ENCODE measurements around the gene TRABD2A. TPM values are rescaled to one million over a fixed set of nuclear protein-coding genes. Genes with fewer than 3 reads are reported as not detected.

The TRABD2A gene
- total RNA-seq, 2 experiments from 2014 or later = 71.9 to 73.2 TPM

DNA sequence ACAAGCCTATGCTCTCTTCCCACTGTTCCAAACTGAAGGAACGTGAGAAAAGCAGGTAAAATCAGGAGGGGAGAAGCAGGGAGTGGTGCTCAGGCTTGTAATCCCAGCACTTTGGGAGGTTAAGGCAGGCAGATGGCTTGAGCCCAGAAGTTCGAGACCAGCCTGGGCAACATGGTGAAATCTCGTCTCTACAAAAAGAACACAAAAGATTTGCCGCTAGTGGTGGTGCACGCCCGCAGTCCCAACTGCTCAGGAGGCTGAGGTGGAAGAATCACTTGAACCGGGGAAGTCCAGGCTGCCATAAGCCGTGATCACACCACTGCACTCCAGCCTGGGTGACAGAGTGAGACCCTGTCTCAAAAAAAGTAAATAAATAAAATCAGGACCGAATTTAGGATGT is 23.3 kb upstream of the TRABD2A start:
- peaks cover 2% of the 10 kb centered on the region for H3K27me3 Mint-ChIP-seq (ENCODE audit: low read depth)
- ATAC-seq = no peak
- peaks cover 47% of the 10 kb centered on the region for H3K36me3 Mint-ChIP-seq (ENCODE audit: low read depth)
- POLR2A ChIA-PET = interaction anchor here (0.6 to 5.1 kb wide), 7 partner anchors 13 to 461 kb away, joined by 3 to 90 read pairs (median 35); partner anchors contain the start of gene TRABD2A
- no peaks in the 10 kb centered on the region for H3K9me3 Mint-ChIP-seq (ENCODE audit: insufficient read depth)
- H3K4me1 Mint-ChIP-seq (ENCODE audit: low read depth) = peaks cover 71% of the 10 kb centered on the region
- H3K27ac Mint-ChIP-seq = peak overlapping the region; percentile 94
- DNase-seq = no peak
- CTCF ChIA-PET = interaction anchor here (1.0 to 16.2 kb wide), 4 partner anchors 8 to 20 kb away, joined by 3 to 222 read pairs (median 4); no protein-coding TSS in a partner anchor
- peak overlapping the region; percentile 93 for H3K4me3 Mint-ChIP-seq

DNA sequence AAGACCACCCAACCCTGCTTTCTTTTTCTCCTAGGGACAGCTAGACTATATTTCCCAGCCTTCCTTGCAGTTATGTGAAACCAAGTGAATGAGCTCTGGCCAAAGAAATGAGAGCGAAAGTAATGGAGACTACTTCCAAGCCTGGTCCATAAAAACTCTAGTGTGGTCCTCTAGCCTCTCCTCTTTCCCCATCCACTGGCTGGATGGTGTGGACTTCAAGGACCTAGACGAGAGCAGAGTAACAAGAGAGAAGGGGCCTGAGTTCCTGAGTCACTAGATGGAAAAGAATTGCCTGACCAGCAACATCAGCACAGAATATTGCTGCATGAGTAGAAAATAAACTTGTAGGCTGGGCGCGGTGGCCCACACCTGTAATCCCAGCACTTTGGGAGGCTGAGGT is 21.6 kb upstream of the TRABD2A start:
- ChIA-PET POLR2A (interaction anchor here (0.6 to 1.2 kb wide), 2 partner anchors 23 to 62 kb away, joined by 3 to 5 read pairs; no protein-coding TSS in a partner anchor), CTCF (interaction anchor here (5.3 to 16.2 kb wide), 3 partner anchors 14 to 22 kb away, joined by 41 to 222 read pairs (median 58); partner anchors contain the start of gene TRABD2A)
- Mint-ChIP-seq H3K9me3 (ENCODE audit: insufficient read depth) (no peaks in the 10 kb centered on the region), H3K27ac (no peak overlapping the region), H3K4me1 (ENCODE audit: low read depth) (peaks cover 72% of the 10 kb centered on the region), H3K4me3 (no peak overlapping the region), H3K27me3 (ENCODE audit: low read depth) (no peaks in the 10 kb centered on the region), H3K36me3 (ENCODE audit: low read depth) (peaks cover 35% of the 10 kb centered on the region)
- no peak for ATAC-seq
- no peak for DNase-seq

DNA sequence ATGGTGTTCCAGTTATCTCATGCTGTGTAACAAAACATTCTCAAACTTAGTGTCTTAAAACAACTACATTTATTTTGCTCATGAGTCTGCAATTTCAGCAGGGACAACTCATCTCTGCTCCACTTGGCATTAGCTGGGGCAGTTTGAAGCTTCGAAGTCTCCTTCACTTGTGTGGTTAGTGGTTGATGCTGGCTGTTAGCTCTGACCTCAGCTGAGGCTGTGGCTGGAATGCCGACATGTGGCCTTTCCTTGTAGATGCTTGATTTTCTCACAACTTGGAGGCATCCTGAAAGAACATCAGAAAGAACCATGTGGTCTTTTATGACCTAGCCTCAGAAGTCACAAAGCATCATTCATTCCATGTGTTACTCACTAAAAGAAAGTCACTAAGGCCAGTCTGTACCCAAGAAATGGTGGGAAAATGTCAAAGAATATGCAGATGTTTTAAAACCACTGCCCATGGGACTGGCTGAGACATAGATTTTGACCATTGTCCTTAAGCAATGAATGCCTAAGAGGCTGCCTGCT is 20.8 kb upstream of the TRABD2A start:
- DNase-seq (no peak), ATAC-seq (no peak)
- POLR2A ChIA-PET = no interaction called here
- CTCF ChIA-PET = interaction anchor here (1.5 to 16.2 kb wide), 4 partner anchors 13 to 22 kb away, joined by 3 to 222 read pairs (median 50); partner anchors contain the start of gene TRABD2A
- Mint-ChIP-seq H3K27me3 (ENCODE audit: low read depth) (no peaks in the 10 kb centered on the region), H3K9me3 (ENCODE audit: insufficient read depth) (no peaks in the 10 kb centered on the region), H3K4me1 (ENCODE audit: low read depth) (peaks cover 74% of the 10 kb centered on the region), H3K4me3 (no peak overlapping the region), H3K36me3 (ENCODE audit: low read depth) (peaks cover 27% of the 10 kb centered on the region), H3K27ac (no peak overlapping the region)

DNA sequence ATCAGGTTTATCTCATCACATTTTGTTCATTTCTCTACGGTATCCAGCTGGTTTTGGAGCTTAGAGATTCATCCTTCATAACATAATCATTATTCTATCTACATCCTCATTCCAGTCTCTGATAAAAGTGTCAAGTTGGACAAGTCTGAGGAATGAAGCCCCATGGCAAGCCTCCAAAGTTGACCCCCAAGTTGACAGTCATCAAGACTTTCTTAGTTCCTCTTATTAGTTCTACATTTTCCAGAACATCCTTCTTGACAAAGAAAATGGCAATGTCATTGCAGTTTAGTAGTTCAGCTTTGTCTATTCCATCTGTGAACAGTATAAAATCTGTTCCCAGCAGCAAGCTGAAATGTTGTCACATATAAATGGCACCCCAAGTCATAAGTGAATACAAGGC is 20.1 kb upstream of the TRABD2A start:
- no peak overlapping the region for H3K27ac Mint-ChIP-seq
- ATAC-seq (no peak), DNase-seq (no peak)
- no peaks in the 10 kb centered on the region for H3K9me3 Mint-ChIP-seq (ENCODE audit: insufficient read depth)
- H3K4me1 Mint-ChIP-seq (ENCODE audit: low read depth) = peaks cover 80% of the 10 kb centered on the region
- no peaks in the 10 kb centered on the region for H3K27me3 Mint-ChIP-seq (ENCODE audit: low read depth)
- ChIA-PET CTCF (interaction anchor here (1.5 to 16.2 kb wide), 4 partner anchors 12 to 23 kb away, joined by 3 to 222 read pairs (median 50); partner anchors contain the start of gene TRABD2A), POLR2A (interaction anchor here (0.9 kb wide), 1 partner anchor 25 kb away, joined by 3 read pairs; no protein-coding TSS in a partner anchor)
- no peak overlapping the region for H3K4me3 Mint-ChIP-seq
- peaks cover 22% of the 10 kb centered on the region for H3K36me3 Mint-ChIP-seq (ENCODE audit: low read depth)

DNA sequence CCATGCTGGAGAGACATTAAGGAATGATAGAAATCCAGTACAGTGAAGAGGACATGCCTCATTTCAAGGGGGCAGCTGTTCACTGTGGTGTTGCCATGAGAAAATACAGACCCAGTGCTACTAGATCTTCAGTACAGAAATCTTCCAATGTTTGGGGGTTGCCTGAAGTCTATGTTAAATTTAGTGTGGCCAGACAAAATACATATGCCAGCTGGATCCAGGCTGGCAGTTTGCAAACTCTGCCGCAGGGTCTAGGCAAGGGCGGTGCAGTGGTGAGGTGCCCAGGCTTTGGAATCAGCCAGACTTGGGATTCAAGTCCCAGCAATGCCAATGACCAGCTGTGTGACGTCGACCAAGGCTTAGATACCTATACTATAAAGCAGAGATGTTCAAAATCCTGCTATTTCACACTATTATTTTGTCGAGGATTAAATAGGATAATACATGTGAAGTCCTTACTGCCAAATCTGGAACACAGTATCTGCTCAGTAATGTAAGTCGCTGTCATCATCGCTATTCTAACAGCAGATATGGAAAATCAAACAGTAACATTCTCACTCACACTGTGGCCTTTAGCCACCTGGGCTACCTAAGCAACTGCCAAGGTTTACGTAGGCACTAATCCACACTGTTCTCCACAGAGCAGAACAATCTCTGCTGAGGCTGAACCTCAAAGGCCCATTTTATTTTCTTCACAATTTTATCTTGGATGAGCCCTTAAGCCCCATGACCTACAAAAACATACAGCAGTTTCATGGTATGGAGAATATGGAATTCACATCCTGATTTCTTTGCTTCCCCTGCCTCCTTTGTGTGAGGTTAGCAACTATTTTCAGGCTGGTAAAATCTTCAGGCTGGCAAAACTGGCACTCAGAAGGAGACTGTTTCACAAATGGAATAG is 18.7 kb upstream of the TRABD2A start:
- peak overlapping the region; percentile 9 for H3K27ac Mint-ChIP-seq
- peaks cover 84% of the 10 kb centered on the region for H3K4me1 Mint-ChIP-seq (ENCODE audit: low read depth)
- H3K9me3 Mint-ChIP-seq (ENCODE audit: insufficient read depth) = no peaks in the 10 kb centered on the region
- CTCF ChIA-PET = interaction anchor here (1.5 to 16.2 kb wide), 4 partner anchors 11 to 30 kb away, joined by 4 to 222 read pairs (median 50); partner anchors contain the start of gene TRABD2A
- DNase-seq (no peak), ATAC-seq (no peak)
- H3K4me3 Mint-ChIP-seq = no peak overlapping the region
- POLR2A ChIA-PET = interaction anchor here (0.6 to 1.7 kb wide), 4 partner anchors 11 to 20 kb away, joined by 3 to 19 read pairs (median 4); no protein-coding TSS in a partner anchor
- H3K27me3 Mint-ChIP-seq (ENCODE audit: low read depth) = no peaks in the 10 kb centered on the region
- H3K36me3 Mint-ChIP-seq (ENCODE audit: low read depth) = peaks cover 18% of the 10 kb centered on the region

DNA sequence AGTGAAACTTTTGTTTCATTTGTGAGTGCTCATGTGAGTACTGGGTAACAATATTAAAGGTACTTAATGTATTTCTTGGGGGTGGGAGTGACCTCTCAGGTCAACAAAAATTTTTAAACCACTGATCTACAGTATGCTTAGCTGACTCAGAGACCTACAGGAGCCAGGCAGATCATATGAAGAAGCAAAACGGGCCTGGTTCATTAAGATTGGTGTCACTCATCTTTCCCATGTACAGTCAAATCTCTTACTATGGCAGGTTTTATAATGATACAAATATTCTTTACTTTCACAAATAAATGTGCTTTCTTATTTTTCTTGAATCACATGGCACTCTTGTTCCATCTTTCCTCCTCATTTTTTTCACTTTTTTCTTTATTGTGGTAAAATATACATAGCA is 16.9 kb upstream of the TRABD2A start:
- Mint-ChIP-seq H3K4me3 (peak overlapping the region; percentile 26), H3K36me3 (ENCODE audit: low read depth) (peaks cover 13% of the 10 kb centered on the region), H3K27ac (peak overlapping the region; percentile 95), H3K4me1 (ENCODE audit: low read depth) (peaks cover 77% of the 10 kb centered on the region), H3K9me3 (ENCODE audit: insufficient read depth) (no peaks in the 10 kb centered on the region), H3K27me3 (ENCODE audit: low read depth) (no peaks in the 10 kb centered on the region)
- DNase-seq = no peak
- ATAC-seq = no peak
- ChIA-PET POLR2A (interaction anchor here (0.7 to 1.7 kb wide), 7 partner anchors 9 to 955 kb away, joined by 3 to 24 read pairs (median 5); partner anchors contain the start of gene TRABD2A), CTCF (interaction anchor here (0.6 to 16.2 kb wide), 8 partner anchors 8 to 116 kb away, joined by 3 to 222 read pairs (median 5); partner anchors contain the start of genes TMSB10 and TRABD2A)

DNA sequence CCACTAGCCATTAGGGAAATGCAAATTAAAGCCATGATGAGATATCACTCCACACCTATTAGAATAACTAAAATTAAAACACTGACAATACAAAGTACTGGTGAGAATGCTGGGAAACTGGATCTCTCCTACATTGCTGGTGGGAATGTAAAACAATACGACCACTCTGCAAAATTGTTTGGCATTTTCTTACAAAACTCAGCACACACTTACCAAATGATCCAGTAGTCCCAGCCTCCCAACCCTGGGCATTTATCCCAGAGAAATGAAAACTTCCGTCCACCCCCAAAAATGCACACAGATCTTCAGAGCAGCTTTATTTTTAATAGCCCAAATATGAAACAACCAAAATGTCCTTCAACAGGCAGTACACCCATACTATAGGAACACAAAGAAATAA is 15.7 kb upstream of the TRABD2A start:
- no peak for ATAC-seq
- Mint-ChIP-seq H3K27ac (no peak overlapping the region), H3K4me3 (no peak overlapping the region), H3K27me3 (ENCODE audit: low read depth) (no peaks in the 10 kb centered on the region), H3K9me3 (ENCODE audit: insufficient read depth) (no peaks in the 10 kb centered on the region), H3K4me1 (ENCODE audit: low read depth) (peaks cover 71% of the 10 kb centered on the region), H3K36me3 (ENCODE audit: low read depth) (peaks cover 7% of the 10 kb centered on the region)
- POLR2A ChIA-PET = interaction anchor here (0.7 kb wide), 1 partner anchor 11 kb away, joined by 3 read pairs; no protein-coding TSS in a partner anchor
- no peak for DNase-seq
- CTCF ChIA-PET = interaction anchor here (1.0 to 16.2 kb wide), 2 partner anchors 14 to 28 kb away, joined by 4 to 222 read pairs; no protein-coding TSS in a partner anchor

DNA sequence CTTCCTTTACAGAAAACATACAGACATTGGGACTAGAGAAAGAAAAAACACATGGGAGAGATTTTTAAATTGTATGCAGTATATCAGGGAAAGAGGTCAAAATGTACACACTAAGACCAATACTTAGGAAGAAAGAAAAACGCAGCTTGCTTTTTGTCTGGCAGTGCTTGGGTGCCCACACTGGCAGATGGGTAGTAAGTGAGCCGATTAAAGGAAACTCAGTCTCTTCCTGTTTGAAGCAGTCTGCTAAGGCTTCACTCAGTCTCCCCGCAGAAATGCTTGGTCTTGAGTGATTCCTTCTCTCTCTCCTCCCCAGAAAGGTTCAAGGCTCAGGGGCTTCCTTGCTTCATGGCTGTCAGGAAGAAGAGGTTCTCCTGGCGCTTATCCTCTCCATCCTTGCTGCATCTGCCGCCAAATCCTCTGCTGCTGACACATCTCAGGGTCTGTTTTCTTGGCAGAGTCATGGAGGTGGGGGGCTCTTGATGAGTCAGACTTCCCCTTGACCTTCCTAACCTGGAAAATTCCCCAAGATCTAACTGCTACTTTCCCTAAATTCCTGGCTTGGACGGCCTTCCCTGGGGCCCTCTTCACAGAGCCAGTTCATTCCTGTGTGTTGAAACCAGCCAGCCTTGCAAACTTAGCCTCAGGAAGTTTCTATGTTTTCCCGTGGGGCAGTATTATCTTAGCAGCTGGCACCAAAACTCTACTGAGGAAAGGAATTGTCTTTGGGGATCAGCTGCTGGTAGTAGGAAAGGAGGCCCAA is 14.1 kb upstream of the TRABD2A start:
- ATAC-seq (peak; percentile 65), DNase-seq (peak; percentile 46)
- H3K27ac Mint-ChIP-seq = peak overlapping the region; percentile 69
- H3K9me3 Mint-ChIP-seq (ENCODE audit: insufficient read depth) = no peaks in the 10 kb centered on the region
- POLR2A ChIA-PET = interaction anchor here (0.6 to 2.5 kb wide), 8 partner anchors 9 to 154 kb away, joined by 3 to 29 read pairs (median 3); partner anchors contain the start of genes TMSB10 and TRABD2A
- CTCF ChIA-PET = interaction anchor here (1.1 to 16.2 kb wide), 5 partner anchors 9 to 29 kb away, joined by 3 to 222 read pairs (median 12); partner anchors contain the start of gene TMSB10
- peaks cover 7% of the 10 kb centered on the region for H3K36me3 Mint-ChIP-seq (ENCODE audit: low read depth)
- H3K27me3 Mint-ChIP-seq (ENCODE audit: low read depth) = no peaks in the 10 kb centered on the region
- peaks cover 71% of the 10 kb centered on the region for H3K4me1 Mint-ChIP-seq (ENCODE audit: low read depth)
- H3K4me3 Mint-ChIP-seq = peak overlapping the region; percentile 43

DNA sequence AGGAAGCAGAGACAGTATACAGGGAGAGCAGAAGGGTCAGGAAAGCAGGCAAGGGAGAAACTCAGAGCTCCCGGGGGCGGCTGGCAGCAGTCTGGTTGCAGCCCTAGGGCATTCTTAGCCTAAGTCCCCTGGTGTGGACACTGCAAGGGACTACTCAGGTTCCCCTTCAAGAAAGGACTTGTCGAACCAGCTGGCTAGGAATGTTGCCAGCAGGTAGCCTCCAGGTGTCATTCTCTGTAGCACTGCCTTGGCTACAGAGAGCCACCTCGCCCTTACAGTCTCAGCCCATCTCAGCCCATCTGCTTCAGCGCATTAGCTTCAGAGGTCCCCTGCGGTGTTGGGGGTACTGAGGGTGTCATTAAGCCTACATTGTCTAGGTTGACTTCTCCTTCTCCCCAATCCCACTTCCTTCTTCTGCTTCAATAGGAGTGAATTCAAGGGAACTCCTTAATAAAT is 13.3 kb upstream of the TRABD2A start:
- ChIA-PET CTCF (interaction anchor here (1.2 to 16.2 kb wide), 4 partner anchors 10 to 30 kb away, joined by 4 to 222 read pairs (median 12); partner anchors contain the start of gene TMSB10), POLR2A (interaction anchor here (0.6 to 2.5 kb wide), 10 partner anchors 8 to 429 kb away, joined by 3 to 29 read pairs (median 4); partner anchors contain the start of genes TMSB10 and TRABD2A)
- H3K9me3 Mint-ChIP-seq (ENCODE audit: insufficient read depth) = no peaks in the 10 kb centered on the region
- ATAC-seq (peak; percentile 28), DNase-seq (no peak)
- H3K27me3 Mint-ChIP-seq (ENCODE audit: low read depth) = no peaks in the 10 kb centered on the region
- H3K4me1 Mint-ChIP-seq (ENCODE audit: low read depth) = peaks cover 71% of the 10 kb centered on the region
- H3K36me3 Mint-ChIP-seq (ENCODE audit: low read depth) = peaks cover 7% of the 10 kb centered on the region
- H3K4me3 Mint-ChIP-seq = peak overlapping the region; percentile 7
- peak overlapping the region; percentile 69 for H3K27ac Mint-ChIP-seq

DNA sequence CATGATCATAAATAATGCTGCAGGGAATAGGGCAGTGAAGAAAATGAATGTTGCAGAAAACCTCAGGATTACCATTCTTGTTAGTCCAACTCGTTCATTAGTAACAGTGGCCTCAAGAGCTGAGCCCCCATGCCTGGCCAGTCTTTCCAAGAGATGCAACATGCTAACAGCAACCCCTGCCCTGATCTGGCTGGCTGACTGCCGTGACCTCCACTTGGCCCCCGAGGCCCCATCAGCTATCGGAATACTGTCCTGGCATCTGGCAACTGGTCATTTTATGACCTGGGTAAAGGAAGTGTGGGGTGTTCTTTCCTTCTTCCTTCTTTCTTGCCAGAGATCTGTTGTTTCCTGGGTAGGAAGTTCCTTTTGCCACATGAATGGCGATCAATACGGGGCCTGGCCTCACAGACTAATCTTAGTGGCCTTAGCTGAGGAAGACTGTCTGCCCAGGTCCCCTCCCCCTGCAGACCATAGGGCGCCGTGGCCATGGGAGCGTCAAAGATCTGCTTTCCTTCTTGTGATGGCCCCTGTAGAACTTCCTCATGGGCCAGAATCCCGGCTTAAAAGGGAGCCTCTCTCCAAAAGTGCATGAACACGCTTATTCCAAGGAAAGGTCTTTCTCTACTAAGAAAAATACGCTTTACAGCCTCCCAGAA is 10.6 kb upstream of the TRABD2A start:
- Mint-ChIP-seq H3K9me3 (ENCODE audit: insufficient read depth) (no peaks in the 10 kb centered on the region), H3K36me3 (ENCODE audit: low read depth) (peaks cover 2% of the 10 kb centered on the region), H3K4me3 (no peak overlapping the region), H3K27ac (no peak overlapping the region), H3K27me3 (ENCODE audit: low read depth) (no peaks in the 10 kb centered on the region), H3K4me1 (ENCODE audit: low read depth) (peaks cover 74% of the 10 kb centered on the region)
- peak; percentile 23 for DNase-seq
- ChIA-PET POLR2A (interaction anchor here (1.3 to 6.1 kb wide), 2 partner anchors 15 to 34 kb away, joined by 4 to 90 read pairs; partner anchors contain the start of gene TMSB10), CTCF (interaction anchor here (2.0 to 24.0 kb wide), 3 partner anchors 8 to 30 kb away, joined by 4 to 397 read pairs (median 41); no protein-coding TSS in a partner anchor)
- no peak for ATAC-seq
